IMR-90 (cell line): ENCODE data around the gene MRPL3. TPM values are rescaled to one million over a fixed set of nuclear protein-coding genes. Genes with fewer than 3 reads are reported as not detected.

ENCODE experiments used
- ATAC-seq: fragments of 200-7000 bp; cut with Tn5 transposase; 2 replicates; pipeline ENCODE4 v1.9.1; 2020; ENCODE audit warnings: low read depth, mild to moderate bottlenecking, moderate library complexity
- BruUV-seq: library from RNA; stranded (reverse); fragments of 400-500 nt; replicated peaks from 2 replicates; lab custom pipeline; 2021; lab: Mats Ljungman, UMichigan
- CTCF ChIA-PET: fragments of 300-600 bp; formaldehyde crosslinking; extraction: SDS; loops from one replicate; lab custom pipeline; 2021; ENCODE audit warnings: antibody characterized with exemption; lab: Yijun Ruan, JAX
- POLR2A ChIA-PET: fragments of 300-600 bp; sonication (Branson Sonifier 250); formaldehyde crosslinking; loops from one replicate; lab custom pipeline; 2022; ENCODE audit warnings: antibody characterized with exemption; ENCODE audit not compliant: unreplicated experiment; lab: Charles Lee
- DNase-seq: peaks from one replicate; pipeline ENCODE4 v3.0.0; 2013
- H2AFZ ChIP-seq: replicated peaks from 2 replicates; pipeline ENCODE3; 2013; ENCODE audit warnings: low read length, mild to moderate bottlenecking; ENCODE audit not compliant: poor library complexity
- H2AK5ac ChIP-seq: 2 replicates; pipeline ENCODE4 v1.6.1; 2013; ENCODE audit warnings: low read depth, low read length, inconsistent platforms
- H2AK9ac ChIP-seq: replicated peaks from 2 replicates; pipeline ENCODE3; 2013; ENCODE audit warnings: mild to moderate bottlenecking, low read depth, low read length, moderate library complexity; ENCODE audit not compliant: poor library complexity
- H2BK120ac ChIP-seq: 2 replicates; pipeline ENCODE4 v1.6.1; 2013; ENCODE audit warnings: low read depth, low read length, inconsistent platforms
- H2BK15ac ChIP-seq: 3 replicates; pipeline ENCODE4 v1.6.1; 2013; ENCODE audit warnings: low read depth, low read length, inconsistent platforms
- H2BK20ac ChIP-seq: 2 replicates; pipeline ENCODE4 v1.6.1; 2013; ENCODE audit warnings: low read depth, mild to moderate bottlenecking, inconsistent platforms, low read length, moderate library complexity
- H2BK5ac ChIP-seq: 2 replicates; pipeline ENCODE4 v1.6.1; 2013; ENCODE audit warnings: mild to moderate bottlenecking, low read depth, low read length, inconsistent platforms; ENCODE audit not compliant: poor library complexity, severe bottlenecking
- H3K14ac ChIP-seq: replicated peaks from 2 replicates; pipeline ENCODE4 v1.6.1; 2013; ENCODE audit warnings: low read depth, low read length, inconsistent platforms
- H3K18ac ChIP-seq: 2 replicates; pipeline ENCODE4 v1.6.1; 2013; ENCODE audit warnings: low read depth, low read length, control low read depth
- H3K23ac ChIP-seq: 2 replicates; pipeline ENCODE4 v1.6.1; 2013; ENCODE audit warnings: low read depth, low read length, inconsistent platforms
- H3K27ac ChIP-seq: 2 replicates; pipeline ENCODE4 v1.5.1; 2013; ENCODE audit warnings: mild to moderate bottlenecking, control low read depth, low read length; ENCODE audit not compliant: insufficient read depth
- H3K27me3 ChIP-seq: 2 replicates; pipeline ENCODE4 v1.6.1; 2013; ENCODE audit warnings: low read length; ENCODE audit not compliant: control insufficient read depth, insufficient read depth
- H3K36me3 ChIP-seq: 2 replicates; pipeline ENCODE4 v1.6.1; 2013; ENCODE audit warnings: low read length, mixed read lengths; ENCODE audit not compliant: control insufficient read depth, insufficient read depth
- H3K4ac ChIP-seq: 2 replicates; pipeline ENCODE4 v1.6.1; 2013; ENCODE audit warnings: low read depth, low read length, inconsistent platforms
- H3K4me1 ChIP-seq: 2 replicates; pipeline ENCODE4 v1.6.1; 2013; ENCODE audit warnings: low read length, mixed read lengths; ENCODE audit not compliant: control insufficient read depth, insufficient read depth
- H3K4me2 ChIP-seq: 2 replicates; pipeline ENCODE4 v1.6.1; 2013; ENCODE audit warnings: low read depth, mild to moderate bottlenecking, control low read depth, low read length, moderate library complexity
- H3K4me3 ChIP-seq: 2 replicates; pipeline ENCODE4 v1.5.1; 2013; ENCODE audit warnings: low read depth, mild to moderate bottlenecking, control low read depth, low read length, moderate library complexity; ENCODE audit not compliant: insufficient read depth
- H3K56ac ChIP-seq: 2 replicates; pipeline ENCODE4 v1.6.1; 2013; ENCODE audit warnings: low read length, inconsistent platforms; ENCODE audit not compliant: insufficient read depth; ENCODE audit errors: extremely low read depth
- H3K79me1 ChIP-seq, 2 experiments: 2 replicates each; pipeline ENCODE4 v1.6.1; 2013; ENCODE audit warnings: low read length in 2 of 2, inconsistent platforms in 1 of 2, low read depth in 1 of 2
- H3K9ac ChIP-seq: 2 replicates; pipeline ENCODE4 v1.6.1; 2013; ENCODE audit warnings: low read depth, low read length, control low read depth
- H3K9me1 ChIP-seq: 2 replicates; pipeline ENCODE4 v1.6.1; 2013; ENCODE audit warnings: low read length, inconsistent platforms; ENCODE audit not compliant: insufficient read depth
- H3K9me3 ChIP-seq: 2 replicates; pipeline ENCODE4 v1.6.1; 2013; ENCODE audit warnings: low read length; ENCODE audit not compliant: control insufficient read depth, insufficient read depth
- H4K20me1 ChIP-seq: 2 replicates; pipeline ENCODE4 v1.6.1; 2013; ENCODE audit warnings: low read length, inconsistent platforms; ENCODE audit not compliant: insufficient read depth
- H4K5ac ChIP-seq: 2 replicates; pipeline ENCODE4 v1.6.1; 2013; ENCODE audit warnings: mild to moderate bottlenecking, low read depth, low read length, control low read depth
- H4K8ac ChIP-seq, 2 experiments: 2 replicates each; pipeline ENCODE4 v1.6.1; 2013; ENCODE audit warnings: low read depth in 2 of 2, low read length in 2 of 2, control low read depth in 1 of 2, inconsistent platforms in 1 of 2
- H4K91ac ChIP-seq: 2 replicates; pipeline ENCODE4 v1.6.1; 2013; ENCODE audit warnings: low read depth, low read length, inconsistent platforms; ENCODE audit not compliant: insufficient read depth
- BHLHE40 ChIP-seq: fragments of 150-350 bp; IDR thresholded peaks from 2 replicates; pipeline ENCODE4 v1.6.1; 2016; ENCODE audit warnings: mild to moderate bottlenecking, low read depth, low read length
- CEBPB ChIP-seq: IDR thresholded peaks from 2 replicates; pipeline ENCODE4 v1.6.1; 2012; ENCODE audit warnings: low read depth, low read length, improper control_type of control experiment
- CHD1 ChIP-seq: IDR thresholded peaks from 2 replicates; pipeline ENCODE4 v1.6.1; 2012; ENCODE audit warnings: low read depth, low read length, improper control_type of control experiment
- FOS ChIP-seq: fragments of 150-350 bp; IDR thresholded peaks from 2 replicates; pipeline ENCODE4 v1.6.1; 2016; ENCODE audit warnings: low read depth, low read length
- MAFK ChIP-seq: IDR thresholded peaks from 2 replicates; pipeline ENCODE4 v1.6.1; 2012; ENCODE audit warnings: low read depth, low read length, improper control_type of control experiment
- MAZ ChIP-seq: IDR thresholded peaks from 2 replicates; pipeline ENCODE4 v1.6.1; 2012; ENCODE audit warnings: low read depth, mild to moderate bottlenecking, low read length, improper control_type of control experiment, moderate library complexity, borderline replicate concordance
- MXI1 ChIP-seq: IDR thresholded peaks from 2 replicates; pipeline ENCODE4 v1.6.1; 2012; ENCODE audit warnings: low read depth, mild to moderate bottlenecking, low read length, moderate library complexity, borderline replicate concordance
- NFE2L2 ChIP-seq: fragments of 150-350 bp; IDR thresholded peaks from 2 replicates; pipeline ENCODE4 v1.6.1; 2016; ENCODE audit warnings: low read depth, mild to moderate bottlenecking, low read length
- POLR2A ChIP-seq: IDR thresholded peaks from 2 replicates; pipeline ENCODE4 v1.6.1; 2012; ENCODE audit warnings: mild to moderate bottlenecking, low read depth, low read length
- RAD21 ChIP-seq: IDR thresholded peaks from 2 replicates; pipeline ENCODE4 v1.6.1; 2012; ENCODE audit warnings: low read length, improper control_type of control experiment
- RCOR1 ChIP-seq: IDR thresholded peaks from 2 replicates; pipeline ENCODE4 v1.6.1; 2012; ENCODE audit warnings: mild to moderate bottlenecking, low read length, improper control_type of control experiment; ENCODE audit not compliant: insufficient replicate concordance
- RFX5 ChIP-seq: IDR thresholded peaks from 2 replicates; pipeline ENCODE4 v1.8.0; 2012; ENCODE audit warnings: low read depth, mild to moderate bottlenecking, low read length, moderate library complexity
- SMC3 ChIP-seq: fragments of 150-350 bp; IDR thresholded peaks from 2 replicates; pipeline ENCODE4 v1.6.1; 2016; ENCODE audit warnings: low read depth, mild to moderate bottlenecking, antibody characterized with exemption, low read length, moderate library complexity
- WGBS, 2 experiments: methylation state at CpG; one replicate each; pipeline versions ENCODE4 v1.1.5 to v1.1.7; 2013; ENCODE audit warnings: missing lambda C conversion rate in 2 of 2; ENCODE audit not compliant: insufficient read length in 1 of 2; ENCODE audit errors: extremely low coverage in 2 of 2; 5-methylcytosine and 5-hydroxymethylcytosine counted together
- dilution Hi-C: fragments of 300-500 bp; cut with HindIII; formaldehyde crosslinking; loops from one replicate; pipeline ENCODE4 v1.14.3; 2018; ENCODE audit warnings: low sequenced_read_pairs; ENCODE audit not compliant: unreplicated experiment
- in situ Hi-C: fragments of 300-500 bp; cut with MboI; formaldehyde crosslinking; loops from 3 replicates; pipeline ENCODE4 v1.14.3; 2019; ENCODE audit warnings: low sequenced_read_pairs, inconsistent platforms, mixed read lengths
- intact Hi-C: fragments of 100-400 bp; cut with micrococcal nuclease; formaldehyde crosslinking; loops from 2 replicates; pipeline ENCODE4 v1.10.0; 2022
- polyA plus RNA-seq, 3 experiments: library from polyadenylated mRNA; depleted of rRNA; stranded (reverse); fragments of >200 nt; gene quantifications; 2 replicates each; pipeline ENCODE4 v1.2.3, GENCODE V29; 2012; ENCODE audit warnings: low replicate concordance in 1 of 3
- total RNA-seq: library from RNA; depleted of rRNA; stranded (reverse); fragments of >200 nt; gene quantifications from 2 replicates; pipeline ENCODE4 v1.2.3, GENCODE V29; 2012
- TF ChIP-seq, protein P1 (sequence below): fragments of 150-350 bp; IDR thresholded peaks from 2 replicates; pipeline ENCODE4 v1.6.1; 2016; ENCODE audit warnings: low read depth, mild to moderate bottlenecking, low read length, moderate library complexity, borderline replicate concordance
- TF ChIP-seq, protein P2 (sequence below): conservative IDR thresholded peaks from 2 replicates; pipeline ENCODE4 v1.5.1; 2012; ENCODE audit warnings: mild to moderate bottlenecking, low read depth, low read length, improper control_type of control experiment
- TF ChIP-seq, protein P3 (sequence below): fragments of 150-350 bp; IDR thresholded peaks from 2 replicates; pipeline ENCODE4 v1.6.1; 2017; ENCODE audit warnings: mild to moderate bottlenecking, antibody characterized with exemption, low read length, low read depth

MRPL3 gene
- total and polyA plus RNA-seq, 2 of the 4 experiments (the other 2 are of a cell fraction) = 107 to 206 TPM

DNA sequence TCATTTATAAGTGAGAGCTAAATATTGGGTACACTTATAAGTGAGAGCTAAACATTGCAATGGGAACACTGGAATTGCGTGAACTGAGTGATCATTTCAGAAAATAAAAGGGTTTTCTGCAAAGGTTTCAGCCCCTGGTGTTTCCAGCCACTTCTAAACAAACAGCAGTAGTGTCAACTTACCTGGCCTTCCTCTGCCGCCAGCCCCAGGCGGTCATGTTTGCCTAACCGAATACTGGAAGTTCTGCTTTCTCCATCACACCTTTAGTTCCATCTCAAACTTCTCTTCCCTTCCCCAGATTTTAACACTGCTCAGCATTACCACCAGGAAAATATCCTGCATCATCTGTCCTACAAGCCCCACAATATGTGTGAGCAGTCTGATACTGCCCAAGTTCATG lies 58.6 kb downstream of the MRPL3 start:
- Histone ChIP-seq H3K4me3 (no peak overlapping the region), H3K14ac (no peak overlapping the region), H2AFZ (no peak overlapping the region), H2BK15ac (no peak overlapping the region), H3K9me1 (no peaks in the 10 kb centered on the region), H2BK120ac (no peak overlapping the region), H2BK5ac (no peak overlapping the region), H2BK20ac (no peak overlapping the region), H4K8ac (no peak overlapping the region), H4K91ac (no peak overlapping the region), H2AK5ac (no peak overlapping the region), H3K79me1 (no peaks in the 10 kb centered on the region), H3K18ac (no peak overlapping the region), H4K20me1 (no peaks in the 10 kb centered on the region), H3K27ac (no peak overlapping the region), H3K4me1 (no peaks in the 10 kb centered on the region), H3K56ac (no peak overlapping the region), H3K9me3 (no peaks in the 10 kb centered on the region), H3K27me3 (no peaks in the 10 kb centered on the region), H3K4ac (no peak overlapping the region), H3K36me3 (no peaks in the 10 kb centered on the region), H3K4me2 (no peak overlapping the region), H2AK9ac (no peak overlapping the region), H3K9ac (no peak overlapping the region), H4K5ac (no peak overlapping the region), H3K23ac (no peak overlapping the region)
- in situ Hi-C loops = no loop called here
- no peak for ATAC-seq
- POLR2A ChIA-PET = no interaction called here
- dilution Hi-C loops = no loop called here
- no peak for DNase-seq
- TF ChIP-seq BHLHE40 (no peak), FOS (no peak), CEBPB (no peak), RAD21 (no peak), CHD1 (no peak), MAFK (no peak), POLR2A (no peak), MXI1 (no peak), RFX5 (no peak), MAZ (no peak), NFE2L2 (no peak), RCOR1 (no peak), SMC3 (no peak)
- TF ChIP-seq, protein P1, sequence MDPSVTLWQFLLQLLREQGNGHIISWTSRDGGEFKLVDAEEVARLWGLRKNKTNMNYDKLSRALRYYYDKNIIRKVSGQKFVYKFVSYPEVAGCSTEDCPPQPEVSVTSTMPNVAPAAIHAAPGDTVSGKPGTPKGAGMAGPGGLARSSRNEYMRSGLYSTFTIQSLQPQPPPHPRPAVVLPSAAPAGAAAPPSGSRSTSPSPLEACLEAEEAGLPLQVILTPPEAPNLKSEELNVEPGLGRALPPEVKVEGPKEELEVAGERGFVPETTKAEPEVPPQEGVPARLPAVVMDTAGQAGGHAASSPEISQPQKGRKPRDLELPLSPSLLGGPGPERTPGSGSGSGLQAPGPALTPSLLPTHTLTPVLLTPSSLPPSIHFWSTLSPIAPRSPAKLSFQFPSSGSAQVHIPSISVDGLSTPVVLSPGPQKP = no peak
- TF ChIP-seq, protein P2, sequence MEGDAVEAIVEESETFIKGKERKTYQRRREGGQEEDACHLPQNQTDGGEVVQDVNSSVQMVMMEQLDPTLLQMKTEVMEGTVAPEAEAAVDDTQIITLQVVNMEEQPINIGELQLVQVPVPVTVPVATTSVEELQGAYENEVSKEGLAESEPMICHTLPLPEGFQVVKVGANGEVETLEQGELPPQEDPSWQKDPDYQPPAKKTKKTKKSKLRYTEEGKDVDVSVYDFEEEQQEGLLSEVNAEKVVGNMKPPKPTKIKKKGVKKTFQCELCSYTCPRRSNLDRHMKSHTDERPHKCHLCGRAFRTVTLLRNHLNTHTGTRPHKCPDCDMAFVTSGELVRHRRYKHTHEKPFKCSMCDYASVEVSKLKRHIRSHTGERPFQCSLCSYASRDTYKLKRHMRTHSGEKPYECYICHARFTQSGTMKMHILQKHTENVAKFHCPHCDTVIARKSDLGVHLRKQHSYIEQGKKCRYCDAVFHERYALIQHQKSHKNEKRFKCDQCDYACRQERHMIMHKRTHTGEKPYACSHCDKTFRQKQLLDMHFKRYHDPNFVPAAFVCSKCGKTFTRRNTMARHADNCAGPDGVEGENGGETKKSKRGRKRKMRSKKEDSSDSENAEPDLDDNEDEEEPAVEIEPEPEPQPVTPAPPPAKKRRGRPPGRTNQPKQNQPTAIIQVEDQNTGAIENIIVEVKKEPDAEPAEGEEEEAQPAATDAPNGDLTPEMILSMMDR = no peak
- TF ChIP-seq, protein P3, sequence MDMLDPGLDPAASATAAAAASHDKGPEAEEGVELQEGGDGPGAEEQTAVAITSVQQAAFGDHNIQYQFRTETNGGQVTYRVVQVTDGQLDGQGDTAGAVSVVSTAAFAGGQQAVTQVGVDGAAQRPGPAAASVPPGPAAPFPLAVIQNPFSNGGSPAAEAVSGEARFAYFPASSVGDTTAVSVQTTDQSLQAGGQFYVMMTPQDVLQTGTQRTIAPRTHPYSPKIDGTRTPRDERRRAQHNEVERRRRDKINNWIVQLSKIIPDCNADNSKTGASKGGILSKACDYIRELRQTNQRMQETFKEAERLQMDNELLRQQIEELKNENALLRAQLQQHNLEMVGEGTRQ = no peak
- no TSS peak for BruUV-seq
- WGBS, 2 experiments = 89% methylated on average over 3 of the region's 4 CpGs; no CpG with 5 or more reads in 1 of the 2 experiments
- CTCF ChIA-PET = no interaction called here
- intact Hi-C loops = no loop called here
